Thyroid gland (tissue), 4 donors: ENCODE data around the gene CSNK1E. TPM values are rescaled to one million over a fixed set of nuclear protein-coding genes. Genes with fewer than 3 reads are reported as not detected.

Experiments used
- DNase-seq, 2 donors: peaks; one replicate each; pipeline ENCODE4 v3.0.0-alpha.2; 2019
- H3K27ac ChIP-seq, 3 donors: fragments of 200-600 bp; sonication (generic); 1 replicate in 2 of 3; 2 replicates in 1 of 3; pipeline ENCODE4 v1.5.1; 2016 to 2019; ENCODE audit warnings: mild to moderate bottlenecking in 1 of 3, moderate library complexity in 1 of 3
- H3K27me3 ChIP-seq: fragments of 200-600 bp; sonication (generic); one replicate; pipeline ENCODE4 v1.5.1; 2019
- H3K36me3 ChIP-seq, 2 donors: fragments of 200-600 bp; sonication (generic); one replicate each; pipeline ENCODE4 v1.5.1; 2016 to 2019
- H3K4me1 ChIP-seq, 2 donors: fragments of 200-600 bp; sonication (generic); one replicate each; pipeline ENCODE4 v1.5.1; 2017 to 2019
- H3K4me3 ChIP-seq, 3 donors: fragments of 200-600 bp; sonication (generic); replicated peaks in 1 of 3; 1 replicate in 2 of 3; 2 replicates in 1 of 3; pipeline ENCODE4 v1.5.1; 2016; ENCODE audit warnings: mild to moderate bottlenecking in 1 of 3
- H3K9me3 ChIP-seq: fragments of 200-600 bp; sonication (generic); one replicate; pipeline ENCODE4 v1.5.1; 2017
- CTCF ChIP-seq, 6 experiments: fragments of 200-600 bp in 3 of 6; fragments of 450-650 bp in 3 of 6; sonication (generic) in 3 of 6; IDR thresholded peaks; one replicate each; pipeline ENCODE4 v1.5.1; 2016 to 2019; ENCODE audit warnings: antibody characterized with exemption in 6 of 6, mild to moderate bottlenecking in 2 of 6, inconsistent platforms in 1 of 6, moderate library complexity in 1 of 6
- POLR2A ChIP-seq, 2 donors: fragments of 450-650 bp; IDR thresholded peaks; one replicate each; pipeline ENCODE4 v1.6.1; 2017; ENCODE audit warnings: antibody characterized with exemption in 2 of 2, mild to moderate bottlenecking in 2 of 2, moderate library complexity in 1 of 2
- WGBS, 2 donors: methylation state at CpG; one replicate each; pipeline ENCODE4 v1.1.5; 2017; 5-methylcytosine and 5-hydroxymethylcytosine counted together
- intact Hi-C: fragments of 100-400 bp; cut with DNase I; formaldehyde crosslinking; loops from one replicate; pipeline ENCODE4 v1.15.1; 2023
- total RNA-seq, 4 donors: library from RNA; depleted of rRNA; stranded (reverse); fragments of >200 nt; gene quantifications; one replicate each; pipeline ENCODE4 v1.2.3, GENCODE V29; 2016

The CSNK1E gene
- total RNA-seq, 4 donors from 2014 or later: 53.2 to 98.4 (median 69.5) TPM

DNA sequence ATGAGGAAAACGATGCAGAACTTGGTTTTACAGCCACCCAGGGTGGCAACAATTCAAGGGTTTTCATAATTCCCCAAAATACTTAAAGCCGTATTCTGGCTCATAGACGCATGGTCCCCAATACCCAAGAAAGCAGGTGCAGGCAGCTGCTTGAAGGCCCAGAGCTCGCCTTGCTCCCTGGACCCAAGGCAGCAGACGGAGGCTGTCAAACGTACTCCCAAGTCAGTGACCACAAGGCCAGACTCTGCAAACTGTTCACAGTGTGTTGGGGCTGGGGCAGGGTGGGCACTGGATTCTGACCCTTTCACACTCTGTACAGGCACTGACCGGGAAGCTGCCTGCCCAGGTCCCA is 65.9 kb downstream of the CSNK1E start:
- Histone ChIP-seq H3K4me1 (peaks cover 4 to 7% of the 10 kb centered on the region in 2 donors), H3K36me3 (peaks cover 4 to 11% of the 10 kb centered on the region in 2 donors), H3K27ac (no peak overlapping the region), H3K4me3 (no peak overlapping the region), H3K9me3 (no peaks in the 10 kb centered on the region), H3K27me3 (no peaks in the 10 kb centered on the region)
- TF ChIP-seq CTCF (IDR thresholded peaks at IDR 0.05): no peak
- TF ChIP-seq POLR2A (IDR thresholded peaks at IDR 0.05): no peak
- intact Hi-C loops: no loop called here
- WGBS, 2 donors: 94 to 95% methylated on average over 6 to 7 of the region's 7 CpGs
- DNase-seq: no peak

- 80 to 83% methylated on average over 13 of the region's 13 CpGs for WGBS, 2 donors
- DNase-seq: no peak
- no peak overlapping the region for H3K27ac ChIP-seq
- TF ChIP-seq CTCF (IDR thresholded peaks at IDR 0.05) (no peak), POLR2A (IDR thresholded peaks at IDR 0.05) (no peak)
- no peaks in the 10 kb centered on the region for H3K9me3 ChIP-seq
- H3K36me3 ChIP-seq: peaks cover 10 to 16% of the 10 kb centered on the region in 2 donors
- no peaks in the 10 kb centered on the region for H3K27me3 ChIP-seq
- intact Hi-C loops: no loop called here
- H3K4me3 ChIP-seq: no peak overlapping the region
- H3K4me1 ChIP-seq: peaks cover 4% of the 10 kb centered on the region in 2 donors
These were observed 66.4 kb downstream of the CSNK1E start for GRCh38 chr22:38250643-38251340.

GRCh38 chr22:38249803-38250642 is 67.2 kb downstream of the CSNK1E start:
- Histone ChIP-seq H3K27ac (no peak overlapping the region), H3K27me3 (no peaks in the 10 kb centered on the region), H3K9me3 (no peaks in the 10 kb centered on the region), H3K4me1 (peaks cover 4% of the 10 kb centered on the region in 2 donors), H3K36me3 (peaks cover 16 to 24% of the 10 kb centered on the region in 2 donors), H3K4me3 (no peak overlapping the region)
- WGBS, 2 donors: 95 to 98% methylated on average over 25 of the region's 25 CpGs
- no peak for TF ChIP-seq POLR2A (IDR thresholded peaks at IDR 0.05)
- TF ChIP-seq CTCF (IDR thresholded peaks at IDR 0.05): no peak
- DNase-seq: no peak
- intact Hi-C loops: no loop called here

DNA sequence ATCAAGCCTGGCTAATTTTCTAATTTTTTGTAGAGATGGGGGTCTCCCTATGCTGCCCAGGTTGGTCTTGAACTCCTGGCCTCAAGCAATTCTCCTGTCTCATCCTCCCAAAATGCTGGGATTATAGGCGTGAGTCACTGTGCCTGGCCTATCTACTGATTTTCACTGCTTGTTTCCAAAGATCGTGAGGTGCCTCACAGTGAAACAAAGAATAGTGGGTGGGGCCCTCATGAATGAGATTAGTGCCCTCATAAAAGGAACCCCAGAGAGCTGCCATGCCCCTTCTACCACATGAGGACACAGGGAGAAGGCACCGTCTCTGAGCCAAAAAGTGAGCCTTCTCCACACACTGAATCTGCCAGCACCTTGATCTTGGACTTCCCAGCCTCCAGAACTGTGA is 67.9 kb downstream of the CSNK1E start:
- Histone ChIP-seq H3K27ac (no peak overlapping the region), H3K27me3 (no peaks in the 10 kb centered on the region), H3K9me3 (no peaks in the 10 kb centered on the region), H3K36me3 (peaks cover 24 to 31% of the 10 kb centered on the region in 2 donors), H3K4me1 (peaks cover 2% of the 10 kb centered on the region in 2 donors), H3K4me3 (no peak overlapping the region)
- intact Hi-C loops: no loop called here
- no peak for DNase-seq
- WGBS, 2 donors: 97 to 100% methylated on average over 3 of the region's 3 CpGs
- no peak for TF ChIP-seq POLR2A (IDR thresholded peaks at IDR 0.05)
- no peak for TF ChIP-seq CTCF (IDR thresholded peaks at IDR 0.05)

- intact Hi-C loops: no loop called here
- peaks cover 0 to under 1% of the 10 kb centered on the region in 2 donors for H3K4me1 ChIP-seq
- no peak overlapping the region for H3K27ac ChIP-seq
These were observed 69.0 kb downstream of the CSNK1E start for GRCh38 chr22:38248280-38248679.

More at GRCh38 chr22:38248280-38248679, 69.0 kb downstream of the CSNK1E start:
- no peak for TF ChIP-seq CTCF (IDR thresholded peaks at IDR 0.05)
- Histone ChIP-seq H3K4me3 (no peak overlapping the region), H3K36me3 (peaks cover 26 to 38% of the 10 kb centered on the region in 2 donors), H3K27me3 (no peaks in the 10 kb centered on the region), H3K9me3 (no peaks in the 10 kb centered on the region)
- DNase-seq: no peak
- 98% methylated on average over 6 of the region's 6 CpGs for WGBS, 2 donors
